Melanocyte of skin (primary cell): ENCODE measurements around the gene ANKRD10. TPM values are rescaled to one million over a fixed set of nuclear protein-coding genes. Genes with fewer than 3 reads are reported as not detected.

ENCODE experiments used
- small RNA-seq, 2 donors: library from RNA; depleted of rRNA; stranded (forward); fragments of <200 nt; gene quantifications; one replicate each; pipeline ENCODE3, GENCODE V24; 2012
- total RNA-seq, 2 donors: library from RNA; depleted of rRNA; stranded (reverse); fragments of >200 nt; gene quantifications; 2 replicates each; pipeline ENCODE4 v1.2.3, GENCODE V29; 2012

The ANKRD10 gene
- 10 to 100 TPM; 71.9 to 96.9 TPM for total RNA-seq

DNA sequence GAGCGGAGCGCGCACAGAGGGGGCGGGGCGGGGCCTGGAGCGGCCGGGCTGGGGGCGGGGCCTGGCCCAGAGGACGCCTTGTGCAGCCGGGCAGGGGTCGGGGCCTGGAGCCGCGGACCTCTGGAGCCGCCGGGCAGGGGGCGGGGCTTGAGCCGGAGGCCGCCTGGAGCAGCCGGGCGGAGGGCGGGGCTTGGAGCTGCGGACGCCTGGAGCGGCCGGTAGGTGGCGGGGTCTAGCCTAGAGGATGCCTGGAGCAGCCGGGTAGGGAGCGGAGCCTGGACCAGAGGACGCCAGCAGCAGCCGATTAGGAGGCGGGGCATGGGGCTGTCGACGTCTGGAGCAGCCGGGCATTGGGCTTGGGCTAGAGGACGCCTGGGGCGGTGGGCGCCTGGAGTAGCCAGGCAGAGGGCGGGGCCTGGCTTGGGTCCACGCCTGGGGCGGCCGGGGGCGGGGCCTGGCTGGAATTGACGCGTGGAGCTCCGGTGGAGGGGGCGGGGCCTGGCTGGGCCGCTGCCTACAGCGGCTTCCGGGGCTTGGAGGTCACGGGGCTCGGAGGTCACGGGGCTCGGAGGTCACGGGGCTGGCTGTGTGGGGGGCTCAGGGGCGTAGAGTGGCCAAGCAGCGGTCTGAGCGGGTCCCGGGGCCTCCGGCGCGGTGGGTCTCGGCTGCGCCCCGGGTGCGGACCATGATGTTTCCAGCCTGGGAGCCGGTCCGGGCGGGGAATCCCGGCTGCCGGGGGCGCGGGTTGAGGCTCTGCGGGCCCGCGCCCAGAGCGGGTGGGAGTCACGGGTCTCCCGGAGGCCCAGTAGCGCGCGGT, at the start of gene ANKRD10:
Gene ANKRD10, minus strand, starts transcription at position 13 of the 817 bp plus-strand sequence. CDS start 135 bp downstream, outside the sequence.

Small RNA genes lying within 50 kb of the gene (small RNA-seq; reads per million reads assigned to genes)
- gene AL442128.1: 0 reads per million in 2 donors

Other genes starting within 250 kb of the ANKRD10 start
- 100 to 1,000 TPM; 115 to 122 TPM for gene CARS2, start 209.0 kb downstream of the ANKRD10 start, total RNA-seq
- gene ING1, start 201.4 kb downstream of the ANKRD10 start, total RNA-seq: 10 to 100 TPM in 1 of 2 donors, 1 to 10 TPM in 1; 7.2 to 13.3 TPM
- 10 to 100 TPM; 57.1 to 63.6 TPM for gene ARHGEF7, start 200.2 kb upstream of the ANKRD10 start, total RNA-seq